Suprapubic skin (tissue), 4 donors: ENCODE data around the gene AFF1. TPM values are rescaled to one million over a fixed set of nuclear protein-coding genes. Genes with fewer than 3 reads are reported as not detected.
A peak's percentile ranks its signal among the peaks of the same experiment; 100 is the strongest.

ENCODE experiments used
- DNase-seq, 2 donors: peaks; one replicate each; pipeline ENCODE4 v3.0.0-alpha.2; 2019; ENCODE audit warnings: low spot score in 2 of 2
- H3K27ac ChIP-seq: fragments of 200-600 bp; sonication (generic); one replicate; pipeline ENCODE4 v1.5.1; 2019
- H3K27me3 ChIP-seq: fragments of 200-600 bp; sonication (generic); one replicate; pipeline ENCODE4 v1.5.1; 2019
- H3K36me3 ChIP-seq: fragments of 200-600 bp; sonication (generic); one replicate; pipeline ENCODE4 v1.5.1; 2019
- H3K4me1 ChIP-seq: fragments of 200-600 bp; sonication (generic); one replicate; pipeline ENCODE4 v1.5.1; 2019
- H3K4me3 ChIP-seq: fragments of 200-600 bp; sonication (generic); one replicate; pipeline ENCODE4 v1.5.1; 2019; ENCODE audit warnings: mild to moderate bottlenecking
- H3K9me3 ChIP-seq: fragments of 200-600 bp; sonication (generic); one replicate; pipeline ENCODE4 v1.5.1; 2019
- EP300 ChIP-seq: sonication (generic); formaldehyde crosslinking; IDR thresholded peaks from one replicate; pipeline ENCODE4 v1.6.1; 2017; ENCODE audit warnings: antibody characterized with exemption
- POLR2A ChIP-seq, 2 donors: fragments of 450-650 bp; IDR thresholded peaks; one replicate each; pipeline ENCODE4 v1.6.1; 2017; ENCODE audit warnings: antibody characterized with exemption in 2 of 2, mild to moderate bottlenecking in 2 of 2, moderate library complexity in 2 of 2
- POLR2AphosphoS5 ChIP-seq, 3 donors: sonication (generic); formaldehyde crosslinking; IDR thresholded peaks; one replicate each; pipeline ENCODE4 v1.6.1; 2017; ENCODE audit warnings: antibody characterized with exemption in 3 of 3
- WGBS: methylation state at CpG from one replicate; pipeline ENCODE4 v1.1.5; 2018; 5-methylcytosine and 5-hydroxymethylcytosine counted together
- total RNA-seq, 4 donors: library from RNA; depleted of rRNA; stranded (reverse); fragments of >200 nt; gene quantifications; one replicate each; pipeline ENCODE4 v1.1.0, GENCODE V29; 2016
- TF ChIP-seq, protein P1 (sequence below), 2 donors: fragments of 200-600 bp in 1 of 2; fragments of 450-650 bp in 1 of 2; sonication (generic) in 1 of 2; IDR thresholded peaks; one replicate each; pipeline ENCODE4 v1.5.1; 2016 to 2019; ENCODE audit warnings: antibody characterized with exemption in 2 of 2, mild to moderate bottlenecking in 1 of 2, moderate library complexity in 1 of 2

The AFF1 gene
- total RNA-seq, 4 donors from 2014 or later = 67.2 to 175 (median 103) TPM

DNA sequence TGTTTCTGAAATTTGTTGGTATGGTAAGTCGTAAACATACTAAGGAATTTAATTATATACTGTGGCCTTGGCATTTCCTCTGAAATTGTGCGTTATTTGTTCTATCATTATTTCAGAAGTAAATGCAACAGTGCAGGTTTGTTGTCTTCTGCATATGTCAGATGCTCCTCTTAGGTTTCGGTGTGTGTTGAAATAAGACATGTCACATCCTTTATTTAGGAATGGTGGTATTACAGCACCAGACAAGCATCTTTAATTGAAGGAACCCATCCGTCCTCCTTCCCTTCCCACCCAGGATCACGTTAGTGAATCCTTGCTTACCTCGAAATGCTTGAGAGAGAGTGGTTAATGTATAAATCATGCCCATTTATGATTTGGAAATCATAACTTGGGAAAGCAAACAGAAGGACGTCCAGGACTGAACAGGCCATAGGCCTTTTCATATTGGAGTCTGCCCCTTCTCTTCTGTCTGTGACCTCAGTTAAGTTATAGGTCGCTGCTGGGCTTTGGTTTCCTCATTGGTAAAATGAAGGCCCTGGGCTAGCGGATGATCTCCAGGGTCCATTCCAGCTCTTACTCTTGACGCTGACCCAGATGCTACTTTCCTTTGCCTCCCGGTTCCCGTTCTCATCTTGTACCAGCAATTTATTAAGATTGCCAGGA, 151.5 kb downstream of the AFF1 start:
- Histone ChIP-seq H3K9me3 (no peaks in the 10 kb centered on the region), H3K36me3 (peaks cover 8% of the 10 kb centered on the region), H3K4me3 (no peak overlapping the region), H3K27me3 (no peaks in the 10 kb centered on the region), H3K4me1 (peaks cover 58% of the 10 kb centered on the region), H3K27ac (no peak overlapping the region)
- WGBS = 96% methylated on average over 12 of the region's 12 CpGs
- TF ChIP-seq EP300 = no peak
- TF ChIP-seq POLR2A (IDR thresholded peaks at IDR 0.05) = no peak
- no peak for TF ChIP-seq POLR2AphosphoS5 (IDR thresholded peaks at IDR 0.05)
- TF ChIP-seq, protein P1, sequence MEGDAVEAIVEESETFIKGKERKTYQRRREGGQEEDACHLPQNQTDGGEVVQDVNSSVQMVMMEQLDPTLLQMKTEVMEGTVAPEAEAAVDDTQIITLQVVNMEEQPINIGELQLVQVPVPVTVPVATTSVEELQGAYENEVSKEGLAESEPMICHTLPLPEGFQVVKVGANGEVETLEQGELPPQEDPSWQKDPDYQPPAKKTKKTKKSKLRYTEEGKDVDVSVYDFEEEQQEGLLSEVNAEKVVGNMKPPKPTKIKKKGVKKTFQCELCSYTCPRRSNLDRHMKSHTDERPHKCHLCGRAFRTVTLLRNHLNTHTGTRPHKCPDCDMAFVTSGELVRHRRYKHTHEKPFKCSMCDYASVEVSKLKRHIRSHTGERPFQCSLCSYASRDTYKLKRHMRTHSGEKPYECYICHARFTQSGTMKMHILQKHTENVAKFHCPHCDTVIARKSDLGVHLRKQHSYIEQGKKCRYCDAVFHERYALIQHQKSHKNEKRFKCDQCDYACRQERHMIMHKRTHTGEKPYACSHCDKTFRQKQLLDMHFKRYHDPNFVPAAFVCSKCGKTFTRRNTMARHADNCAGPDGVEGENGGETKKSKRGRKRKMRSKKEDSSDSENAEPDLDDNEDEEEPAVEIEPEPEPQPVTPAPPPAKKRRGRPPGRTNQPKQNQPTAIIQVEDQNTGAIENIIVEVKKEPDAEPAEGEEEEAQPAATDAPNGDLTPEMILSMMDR (IDR thresholded peaks at IDR 0.05) = no peak
- no peak for DNase-seq

DNA sequence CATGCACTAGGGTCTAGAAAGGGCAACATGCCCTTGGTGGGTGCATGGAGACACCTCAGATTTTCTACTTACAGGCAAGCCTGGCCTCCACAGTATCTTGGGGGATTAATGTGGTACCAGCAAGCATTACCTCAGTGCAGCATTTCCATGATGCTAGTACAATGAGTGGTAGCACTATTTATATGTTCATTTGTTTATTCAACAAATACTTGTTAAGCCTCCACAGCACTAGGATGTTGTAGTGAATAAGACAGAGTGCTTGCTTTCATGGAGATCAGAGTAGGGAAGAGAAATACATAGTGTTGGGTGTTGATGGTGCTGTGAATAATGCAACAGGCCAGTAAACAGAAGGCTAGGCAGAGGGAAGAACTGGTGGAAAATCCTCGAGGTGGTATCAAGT, 152.2 kb downstream of the AFF1 start:
- Histone ChIP-seq H3K4me3 (no peak overlapping the region), H3K4me1 (peaks cover 51% of the 10 kb centered on the region), H3K36me3 (peaks cover 8% of the 10 kb centered on the region), H3K27me3 (no peaks in the 10 kb centered on the region), H3K9me3 (no peaks in the 10 kb centered on the region), H3K27ac (no peak overlapping the region)
- 67% methylated on average over 1 of the region's 1 CpG for WGBS
- TF ChIP-seq, protein P1 (IDR thresholded peaks at IDR 0.05) = no peak
- no peak for TF ChIP-seq POLR2A (IDR thresholded peaks at IDR 0.05)
- TF ChIP-seq POLR2AphosphoS5 (IDR thresholded peaks at IDR 0.05) = no peak
- no peak for TF ChIP-seq EP300
- DNase-seq = no peak

DNA sequence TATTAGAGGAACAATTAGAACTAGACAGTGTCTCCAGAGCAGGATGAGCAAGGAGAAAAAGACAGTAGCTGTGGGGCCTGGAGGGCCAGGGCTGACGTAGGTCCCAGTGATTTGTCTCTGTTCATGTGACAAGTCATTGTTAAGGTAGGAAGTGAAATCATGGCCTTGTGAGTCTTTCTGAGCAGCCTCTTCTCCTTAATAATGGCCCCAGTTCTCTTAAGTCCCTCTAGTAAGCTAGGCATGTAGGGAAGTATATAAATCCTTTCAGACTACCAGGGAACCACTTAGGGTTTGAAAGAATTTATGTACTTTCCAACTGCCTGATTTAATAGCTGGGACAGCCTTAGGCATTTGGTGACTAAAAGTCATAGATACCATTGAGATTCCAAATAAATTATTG, 152.6 kb downstream of the AFF1 start:
- H3K27ac ChIP-seq = no peak overlapping the region
- TF ChIP-seq, protein P1 (IDR thresholded peaks at IDR 0.05) = no peak
- no peak for TF ChIP-seq EP300
- TF ChIP-seq POLR2AphosphoS5 (IDR thresholded peaks at IDR 0.05) = no peak
- no peak for TF ChIP-seq POLR2A (IDR thresholded peaks at IDR 0.05)
- no peaks in the 10 kb centered on the region for H3K9me3 ChIP-seq
- no peak for DNase-seq
- WGBS = 56% methylated on average over 1 of the region's 1 CpG
- no peak overlapping the region for H3K4me3 ChIP-seq
- peaks cover 49% of the 10 kb centered on the region for H3K4me1 ChIP-seq
- H3K36me3 ChIP-seq = peaks cover 8% of the 10 kb centered on the region
- no peaks in the 10 kb centered on the region for H3K27me3 ChIP-seq

DNA sequence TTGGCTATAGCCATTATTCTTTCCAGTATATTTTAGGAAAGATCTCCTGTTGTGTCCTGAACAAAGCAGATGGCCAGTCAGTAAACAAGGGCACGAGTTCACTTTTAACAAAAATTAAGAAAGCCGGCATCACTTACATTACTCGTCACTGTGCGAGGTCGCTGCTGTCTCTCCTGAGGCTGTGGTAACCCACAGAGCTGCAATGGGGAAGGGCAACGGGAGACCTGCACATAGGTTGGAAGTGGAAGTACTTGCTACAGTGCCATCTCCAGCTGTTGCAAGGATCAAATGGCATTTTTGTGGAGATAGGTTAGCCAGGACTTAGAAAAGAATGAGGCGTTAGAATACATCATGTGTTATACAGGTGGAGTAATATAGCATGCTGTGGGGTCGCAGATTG, 153.4 kb downstream of the AFF1 start:
- Histone ChIP-seq H3K27me3 (no peaks in the 10 kb centered on the region), H3K9me3 (no peaks in the 10 kb centered on the region), H3K4me1 (peaks cover 49% of the 10 kb centered on the region), H3K27ac (no peak overlapping the region), H3K36me3 (peaks cover 8% of the 10 kb centered on the region), H3K4me3 (no peak overlapping the region)
- TF ChIP-seq EP300 (no peak), POLR2A (IDR thresholded peaks at IDR 0.05) (no peak)
- TF ChIP-seq, protein P1 (IDR thresholded peaks at IDR 0.05) = no peak
- DNase-seq = no peak
- 86% methylated on average over 8 of the region's 8 CpGs for WGBS

DNA sequence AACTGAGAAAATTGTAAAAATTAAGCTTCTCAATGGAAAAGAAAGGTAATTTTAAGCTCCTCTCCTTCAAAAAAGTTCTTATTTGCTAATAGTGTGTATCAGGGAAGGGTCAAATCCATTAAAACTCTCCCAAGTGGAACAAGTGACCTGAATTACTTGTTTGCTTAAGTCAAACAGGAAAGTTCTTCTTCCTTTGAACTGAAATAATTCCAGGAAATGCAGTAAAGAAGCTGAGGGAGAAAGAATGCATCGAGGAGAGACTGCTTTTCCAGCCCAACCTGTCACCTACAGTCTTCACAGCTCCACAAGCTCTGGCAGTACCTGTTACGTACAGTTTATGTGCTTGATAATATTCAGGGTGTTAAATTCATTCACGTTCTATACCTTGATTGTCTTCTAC, 154.6 kb downstream of the AFF1 start:
- Histone ChIP-seq H3K4me3 (no peak overlapping the region), H3K27ac (peak overlapping the region; percentile 32), H3K27me3 (no peaks in the 10 kb centered on the region), H3K4me1 (peaks cover 52% of the 10 kb centered on the region), H3K9me3 (no peaks in the 10 kb centered on the region), H3K36me3 (peaks cover 8% of the 10 kb centered on the region)
- WGBS = 43% methylated on average over 3 of the region's 3 CpGs
- TF ChIP-seq POLR2A (IDR thresholded peaks at IDR 0.05) (no peak), POLR2AphosphoS5 (IDR thresholded peaks at IDR 0.05) (no peak), EP300 (no peak)
- DNase-seq = no peak

DNA sequence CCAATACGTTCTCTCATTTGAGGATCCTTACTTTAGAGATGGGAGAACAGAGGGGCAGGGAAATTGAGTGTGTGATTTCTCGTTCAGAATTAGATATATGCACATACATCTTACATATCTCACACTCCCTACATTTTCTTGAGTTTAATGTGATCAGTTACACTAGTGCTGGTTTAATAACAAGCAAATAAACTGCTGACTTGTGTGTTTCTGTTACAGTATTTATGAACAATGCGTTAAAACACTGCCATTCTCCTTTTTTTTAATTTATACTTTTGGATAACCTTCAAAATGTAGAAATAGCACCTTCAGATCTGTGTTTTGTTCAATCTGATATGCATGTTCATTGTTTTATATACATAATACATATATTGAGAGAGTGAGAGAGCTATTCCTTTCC, 155.5 kb downstream of the AFF1 start:
- 94% methylated on average over 3 of the region's 3 CpGs for WGBS
- Histone ChIP-seq H3K36me3 (peaks cover 14% of the 10 kb centered on the region), H3K27ac (no peak overlapping the region), H3K4me3 (no peak overlapping the region), H3K27me3 (no peaks in the 10 kb centered on the region), H3K9me3 (no peaks in the 10 kb centered on the region), H3K4me1 (peaks cover 49% of the 10 kb centered on the region)
- TF ChIP-seq, protein P1 (IDR thresholded peaks at IDR 0.05) = no peak
- TF ChIP-seq POLR2A (IDR thresholded peaks at IDR 0.05) (no peak), EP300 (no peak), POLR2AphosphoS5 (IDR thresholded peaks at IDR 0.05) (no peak)
- no peak for DNase-seq
